LNCaP clone FGC (cell line): ENCODE results near the gene DENND5A.
"Not testable (repeated sequence)": the region's sequence is repeated elsewhere in the genome, so short reads cannot be mapped to it uniquely, and the experiment has no call there.

Source experiments
- DNase-seq: peaks from one replicate; pipeline ENCODE4 v3.0.0-alpha.2; 2011; ENCODE audit warnings: low read depth
- H3K4me3 ChIP-seq: 2 replicates; pipeline ENCODE4 v1.5.1; 2011; ENCODE audit warnings: mild to moderate bottlenecking, low read depth, low read length, control low read depth
- TF ChIP-seq, protein P1 (sequence below): IDR thresholded peaks from 2 replicates; pipeline ENCODE4 v1.5.1; 2012; ENCODE audit warnings: mild to moderate bottlenecking; ENCODE audit not compliant: control insufficient read depth, insufficient read depth; ENCODE audit errors: extremely low read depth

Gene DENND5A

DNA sequence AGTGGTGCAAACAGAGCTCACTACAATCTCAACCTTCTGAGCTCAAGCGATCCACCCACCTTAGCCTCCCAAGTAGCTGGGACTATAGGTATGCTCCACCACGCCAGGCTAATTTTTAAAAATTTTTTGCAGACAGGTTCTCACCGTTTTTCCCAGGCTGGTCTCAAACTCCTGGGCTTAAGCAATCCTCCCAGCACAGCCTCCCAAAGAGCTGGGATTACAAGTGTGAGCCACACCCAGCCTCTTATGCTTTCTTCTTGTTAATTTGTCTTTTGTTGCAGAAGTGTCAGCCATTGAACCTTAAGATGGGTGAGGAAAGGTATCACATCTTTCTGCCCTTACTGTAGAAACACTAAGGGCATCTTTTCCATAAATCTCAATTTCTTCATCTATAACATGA lies 34.9 kb downstream of the DENND5A start:
- no peak overlapping the region for H3K4me3 ChIP-seq
- TF ChIP-seq, protein P1, sequence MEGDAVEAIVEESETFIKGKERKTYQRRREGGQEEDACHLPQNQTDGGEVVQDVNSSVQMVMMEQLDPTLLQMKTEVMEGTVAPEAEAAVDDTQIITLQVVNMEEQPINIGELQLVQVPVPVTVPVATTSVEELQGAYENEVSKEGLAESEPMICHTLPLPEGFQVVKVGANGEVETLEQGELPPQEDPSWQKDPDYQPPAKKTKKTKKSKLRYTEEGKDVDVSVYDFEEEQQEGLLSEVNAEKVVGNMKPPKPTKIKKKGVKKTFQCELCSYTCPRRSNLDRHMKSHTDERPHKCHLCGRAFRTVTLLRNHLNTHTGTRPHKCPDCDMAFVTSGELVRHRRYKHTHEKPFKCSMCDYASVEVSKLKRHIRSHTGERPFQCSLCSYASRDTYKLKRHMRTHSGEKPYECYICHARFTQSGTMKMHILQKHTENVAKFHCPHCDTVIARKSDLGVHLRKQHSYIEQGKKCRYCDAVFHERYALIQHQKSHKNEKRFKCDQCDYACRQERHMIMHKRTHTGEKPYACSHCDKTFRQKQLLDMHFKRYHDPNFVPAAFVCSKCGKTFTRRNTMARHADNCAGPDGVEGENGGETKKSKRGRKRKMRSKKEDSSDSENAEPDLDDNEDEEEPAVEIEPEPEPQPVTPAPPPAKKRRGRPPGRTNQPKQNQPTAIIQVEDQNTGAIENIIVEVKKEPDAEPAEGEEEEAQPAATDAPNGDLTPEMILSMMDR: no peak
- no peak for DNase-seq

DNA sequence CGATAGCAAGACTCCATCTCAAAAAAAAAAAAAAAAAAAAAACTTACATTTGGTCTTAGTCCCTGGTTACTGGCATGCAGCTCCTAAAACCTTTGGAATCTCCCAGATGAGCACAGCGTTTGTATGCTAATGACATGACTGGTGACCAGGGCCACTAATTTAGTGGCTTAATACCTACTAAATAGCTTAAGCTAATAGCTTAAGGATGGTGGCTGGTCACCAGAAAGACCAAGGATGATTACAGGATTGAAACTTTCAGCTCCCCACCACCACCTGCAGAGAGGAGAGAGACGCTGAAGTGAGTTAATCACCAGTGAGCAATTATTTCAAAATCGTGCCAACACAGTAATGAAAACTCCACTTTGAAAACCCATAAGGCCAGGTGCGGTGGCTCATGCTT lies 37.1 kb downstream of the DENND5A start:
- no peak for DNase-seq
- no peak overlapping the region for H3K4me3 ChIP-seq
- TF ChIP-seq, protein P1: no peak

DNA sequence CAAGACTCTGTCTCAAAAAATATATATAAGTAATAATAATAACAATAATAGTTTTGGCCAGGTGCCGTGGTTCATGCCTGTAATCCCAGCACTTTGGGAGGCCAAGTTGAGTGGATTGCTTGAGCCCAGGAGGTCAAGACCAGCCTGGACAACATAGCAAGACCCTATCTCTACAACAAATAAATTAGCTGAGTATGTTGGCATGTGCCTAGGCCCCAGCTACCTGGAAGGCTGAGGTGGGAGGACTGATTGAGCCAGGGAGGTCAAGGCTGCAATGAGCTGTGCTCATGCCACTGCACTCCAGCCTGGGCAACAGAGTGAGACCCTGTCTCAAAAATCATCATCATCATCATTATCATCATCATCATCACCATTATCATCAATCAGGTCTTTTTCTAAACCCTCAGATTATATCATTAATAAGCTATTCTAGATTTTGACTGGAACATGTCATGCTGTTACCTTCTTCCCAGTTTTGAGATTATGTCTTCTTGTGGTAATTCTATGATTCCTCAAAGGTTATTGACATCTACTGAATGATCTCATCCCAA lies 39.3 kb downstream of the DENND5A start:
- TF ChIP-seq, protein P1: no peak
- no peak for DNase-seq
- H3K4me3 ChIP-seq: no peak overlapping the region

DNA sequence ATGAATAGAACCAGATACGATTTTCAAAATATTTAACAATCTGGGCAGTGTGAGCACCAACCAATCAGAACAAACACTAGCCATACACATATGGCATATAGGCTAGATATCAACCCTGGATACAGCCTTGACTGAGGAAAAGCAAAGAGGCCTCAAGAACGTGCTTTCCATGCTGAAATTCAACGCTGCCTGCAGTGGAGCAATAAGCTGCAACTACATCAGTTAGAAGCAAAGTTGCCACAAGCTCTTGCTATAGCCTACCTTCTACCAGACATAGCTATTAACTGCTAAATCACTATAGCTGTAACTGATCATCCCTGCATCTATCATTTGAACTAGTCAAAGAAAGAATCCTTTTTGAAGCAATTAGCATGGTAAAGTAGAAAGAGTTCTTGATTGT lies 42.5 kb downstream of the DENND5A start:
- H3K4me3 ChIP-seq: no peak overlapping the region
- no peak for DNase-seq
- TF ChIP-seq, protein P1: no peak

DNA sequence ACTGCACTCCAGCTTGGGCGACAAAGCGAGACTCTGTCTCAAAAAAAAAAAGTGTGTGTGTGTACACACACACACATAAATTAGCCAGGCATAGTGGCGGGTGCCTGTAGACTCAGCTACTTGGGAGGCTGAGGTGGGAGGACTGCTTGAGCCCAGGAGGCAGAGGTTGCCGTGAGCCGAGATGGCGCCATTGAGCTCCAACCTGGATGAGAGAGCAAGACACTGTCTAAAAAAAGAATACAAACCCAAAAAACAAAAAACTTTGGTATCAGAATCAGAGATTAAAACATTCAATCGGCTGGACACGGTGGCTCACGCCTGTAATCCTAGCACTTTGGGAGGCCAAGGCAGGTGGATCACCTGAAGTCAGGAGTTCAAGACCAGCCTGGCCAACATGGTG lies 44.3 kb downstream of the DENND5A start:
- DNase-seq: not testable (repeated sequence)

DNA sequence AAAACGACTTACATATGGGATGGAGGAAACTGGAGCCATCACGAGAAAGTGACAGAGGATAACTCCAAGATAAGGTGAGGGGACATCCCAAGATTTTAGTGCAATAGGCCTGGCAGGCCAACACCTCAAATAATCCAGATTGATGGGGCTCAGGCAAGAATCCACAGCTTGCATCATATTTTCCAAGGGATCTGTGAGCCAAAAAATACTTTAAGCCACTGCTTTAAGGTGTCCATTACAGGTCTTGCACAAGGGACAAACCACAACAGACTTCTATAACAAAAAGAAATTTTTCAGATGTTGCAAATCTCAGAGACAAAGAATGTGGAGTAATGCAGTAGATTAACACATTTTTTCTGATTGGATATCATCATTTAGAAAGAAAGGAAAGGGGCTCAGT lies 45.6 kb downstream of the DENND5A start:
- H3K4me3 ChIP-seq: no peak overlapping the region
- no peak for DNase-seq
- TF ChIP-seq, protein P1: no peak

More for the DNA sequence above, 44.3 kb downstream of the DENND5A start:
- not testable (repeated sequence) for H3K4me3 ChIP-seq

DNA sequence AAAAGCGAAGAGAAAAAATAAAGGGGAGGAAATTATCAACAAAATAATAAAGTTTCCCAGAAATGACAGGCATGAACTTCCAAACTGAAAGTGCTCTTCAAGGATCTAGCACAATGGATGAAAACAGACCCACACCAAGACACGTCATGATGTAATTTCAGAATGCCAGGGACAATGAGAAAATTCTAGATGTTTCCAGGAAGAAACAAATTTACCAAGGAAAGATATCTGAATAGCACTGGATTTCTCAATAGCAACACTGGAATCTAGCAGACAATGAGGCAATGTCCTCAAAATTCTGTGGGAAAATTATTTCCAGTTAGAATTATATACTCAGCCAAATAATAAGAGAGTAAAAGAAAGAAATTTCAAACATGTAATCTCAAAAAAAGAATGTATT lies 46.0 kb downstream of the DENND5A start:
- no peak overlapping the region for H3K4me3 ChIP-seq
- TF ChIP-seq, protein P1: no peak
- no peak for DNase-seq
